AG04449 (cell line): ENCODE results near the gene SOST.

Experiments used
- CTCF ChIA-PET: fragments of 350-600 bp; formaldehyde crosslinking; extraction: SDS; loops from one replicate; lab custom pipeline; 2021; ENCODE audit warnings: antibody characterized with exemption; lab: Yijun Ruan, JAX
- POLR2A ChIA-PET: fragments of 400-600, 350-600 bp; formaldehyde crosslinking; extraction: SDS; loops from one replicate; lab custom pipeline; 2020; ENCODE audit warnings: antibody characterized with exemption, inconsistent platforms; lab: Yijun Ruan, JAX
- DNase-seq: peaks from one replicate; pipeline ENCODE4 v3.0.0-alpha.2; 2010; ENCODE audit warnings: low read depth, low spot score
- H3K4me3 ChIP-seq: 2 replicates; pipeline ENCODE4 v1.5.1; 2011; ENCODE audit warnings: low read depth, mild to moderate bottlenecking, control low read depth, low read length
- TF ChIP-seq, protein P1 (sequence below): IDR thresholded peaks from one replicate; pipeline ENCODE4 v1.5.1; 2011; ENCODE audit warnings: mild to moderate bottlenecking, moderate library complexity, low read length, control low read depth, inconsistent platforms; ENCODE audit not compliant: insufficient read depth; ENCODE audit errors: missing control alignments

SOST gene

GRCh38 chr17:43721537-43722268 is 36.9 kb downstream of the SOST start:
- TF ChIP-seq, protein P1, sequence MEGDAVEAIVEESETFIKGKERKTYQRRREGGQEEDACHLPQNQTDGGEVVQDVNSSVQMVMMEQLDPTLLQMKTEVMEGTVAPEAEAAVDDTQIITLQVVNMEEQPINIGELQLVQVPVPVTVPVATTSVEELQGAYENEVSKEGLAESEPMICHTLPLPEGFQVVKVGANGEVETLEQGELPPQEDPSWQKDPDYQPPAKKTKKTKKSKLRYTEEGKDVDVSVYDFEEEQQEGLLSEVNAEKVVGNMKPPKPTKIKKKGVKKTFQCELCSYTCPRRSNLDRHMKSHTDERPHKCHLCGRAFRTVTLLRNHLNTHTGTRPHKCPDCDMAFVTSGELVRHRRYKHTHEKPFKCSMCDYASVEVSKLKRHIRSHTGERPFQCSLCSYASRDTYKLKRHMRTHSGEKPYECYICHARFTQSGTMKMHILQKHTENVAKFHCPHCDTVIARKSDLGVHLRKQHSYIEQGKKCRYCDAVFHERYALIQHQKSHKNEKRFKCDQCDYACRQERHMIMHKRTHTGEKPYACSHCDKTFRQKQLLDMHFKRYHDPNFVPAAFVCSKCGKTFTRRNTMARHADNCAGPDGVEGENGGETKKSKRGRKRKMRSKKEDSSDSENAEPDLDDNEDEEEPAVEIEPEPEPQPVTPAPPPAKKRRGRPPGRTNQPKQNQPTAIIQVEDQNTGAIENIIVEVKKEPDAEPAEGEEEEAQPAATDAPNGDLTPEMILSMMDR = no peak
- POLR2A ChIA-PET = no interaction called here
- no peak for DNase-seq
- no peak overlapping the region for H3K4me3 ChIP-seq
- CTCF ChIA-PET = interaction anchor here (0.9 to 2.6 kb wide), 5 partner anchors 14 to 39 kb away, joined by 3 to 11 read pairs (median 3); no protein-coding TSS in a partner anchor

- CTCF ChIA-PET = interaction anchor here (0.9 to 2.6 kb wide), 2 partner anchors 23 to 40 kb away, joined by 3 to 11 read pairs; no protein-coding TSS in a partner anchor
- no peak for DNase-seq
- TF ChIP-seq, protein P1 = no peak
- POLR2A ChIA-PET = no interaction called here
- H3K4me3 ChIP-seq = peak overlapping the region; percentile 58
These were observed 38.1 kb downstream of the SOST start for GRCh38 chr17:43720311-43721060.

DNA sequence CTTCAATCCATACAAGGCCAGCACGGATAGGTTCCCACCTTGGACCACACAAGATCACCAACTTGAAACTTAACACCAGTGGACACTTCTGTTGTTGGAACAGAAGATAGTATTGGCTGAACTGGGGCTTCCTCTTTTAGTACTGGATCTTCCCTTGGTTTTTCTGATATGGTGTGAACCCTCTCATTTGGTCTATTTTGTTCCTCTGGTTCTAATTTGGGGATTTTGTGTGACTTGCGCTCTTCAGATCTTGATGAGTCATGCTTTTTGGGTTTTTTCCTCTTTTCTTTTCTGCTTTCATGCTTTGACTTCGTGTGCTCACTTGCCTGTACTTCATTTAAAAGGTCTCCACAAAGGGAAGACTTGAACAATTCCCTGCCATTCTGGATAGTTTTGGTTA is 39.0 kb downstream of the SOST start:
- no peak for DNase-seq
- TF ChIP-seq, protein P1 = no peak
- POLR2A ChIA-PET = no interaction called here
- CTCF ChIA-PET = interaction anchor here (2.6 kb wide), 1 partner anchor 41 kb away, joined by 11 read pairs; no protein-coding TSS in a partner anchor
- H3K4me3 ChIP-seq = no peak overlapping the region

DNA sequence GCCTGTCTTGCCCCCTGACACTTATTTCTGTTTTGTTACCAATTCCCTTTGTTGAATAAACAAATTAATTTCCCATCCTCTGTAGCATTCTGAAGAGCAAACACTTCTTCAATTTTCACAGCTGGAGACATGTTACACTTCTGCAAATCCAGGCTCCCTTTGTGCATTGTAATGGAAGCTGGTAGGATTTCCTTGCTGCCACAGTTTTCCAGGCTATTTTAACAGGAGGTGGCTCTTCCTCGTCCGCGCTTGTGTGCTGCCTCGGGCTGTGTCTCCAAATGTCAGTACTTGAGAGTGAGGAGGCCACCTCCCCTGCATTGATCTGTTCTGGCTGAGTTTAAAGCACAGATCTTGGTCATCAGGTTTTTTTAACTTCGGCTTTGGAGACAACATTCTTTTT is 40.0 kb downstream of the SOST start:
- ChIA-PET POLR2A (no interaction called here), CTCF (interaction anchor here (1.1 to 1.7 kb wide), 2 partner anchors 41 to 42 kb away, joined by 3 to 6 read pairs; no protein-coding TSS in a partner anchor)
- TF ChIP-seq, protein P1 = no peak
- H3K4me3 ChIP-seq = no peak overlapping the region
- no peak for DNase-seq

- DNase-seq = no peak
- CTCF ChIA-PET = interaction anchor here (0.8 to 1.9 kb wide), 4 partner anchors 22 to 44 kb away, joined by 3 to 9 read pairs (median 4); no protein-coding TSS in a partner anchor
These were observed 40.7 kb downstream of the SOST start for GRCh38 chr17:43717913-43718312.

More at GRCh38 chr17:43717913-43718312, 40.7 kb downstream of the SOST start:
- TF ChIP-seq, protein P1 = no peak
- H3K4me3 ChIP-seq = no peak overlapping the region
- POLR2A ChIA-PET = no interaction called here
